HG03520 (cell line): ENCODE results near the gene KLRC2.
"Not testable (repeated sequence)": the region's sequence is repeated elsewhere in the genome, so short reads cannot be mapped to it uniquely, and the experiment has no call there.

ENCODE experiments used
- ATAC-seq: cut with Tn5 transposase; IDR thresholded peaks from one replicate; pipeline ENCODE4 v1.9.1; 2021; ENCODE audit warnings: mild to moderate bottlenecking, moderate library complexity; ENCODE audit not compliant: unreplicated experiment

Gene KLRC2

DNA sequence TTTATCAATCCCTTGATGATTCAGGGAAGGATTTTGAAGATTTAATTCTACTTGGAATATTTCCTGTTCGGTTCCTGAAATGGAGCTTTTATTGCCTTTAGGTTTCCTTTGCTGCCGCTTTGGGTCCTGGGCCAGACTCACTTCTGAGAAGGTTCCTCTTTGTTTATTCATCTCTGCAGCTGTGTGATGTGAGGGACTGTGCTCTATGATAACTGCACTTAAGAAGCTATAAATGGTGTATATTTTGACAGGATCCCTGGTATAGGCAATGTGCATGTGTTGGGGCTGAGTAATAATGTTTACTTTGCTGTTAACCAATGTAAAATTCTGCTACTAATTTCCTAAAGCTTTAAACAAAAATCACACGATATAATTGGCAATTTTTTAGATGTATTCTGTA is at the start of gene KLRC2:
KLRC2 (minus strand) TSS at position 195 of the 400 bp plus-strand sequence; CDS start at position 171, 24 bp downstream.
- ATAC-seq, result not testable (repeated sequence)

GRCh38 chr12:10481901-10482300 is 46.1 kb upstream of the KLRC2 start:
- ATAC-seq, result not testable (repeated sequence)

DNA sequence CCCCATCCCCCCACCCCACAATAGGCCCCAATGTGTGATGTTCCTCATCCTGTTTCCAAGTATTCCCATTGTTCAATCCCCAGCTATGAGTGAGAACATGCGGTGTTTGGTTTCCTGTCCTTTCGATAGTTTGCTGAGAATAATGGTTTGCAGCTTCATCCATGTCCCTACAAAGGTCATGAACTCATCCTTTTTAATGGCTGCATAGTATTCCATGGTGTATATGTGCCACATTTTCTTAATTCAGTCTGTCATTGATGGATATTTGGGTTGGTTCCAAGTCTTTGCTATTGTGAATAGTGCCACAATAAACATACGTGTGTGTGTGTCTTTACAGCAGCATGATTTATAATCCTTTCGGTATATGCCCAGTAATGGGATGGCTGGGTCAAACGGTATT is 37.0 kb upstream of the KLRC2 start:
- not testable (repeated sequence) for ATAC-seq

DNA sequence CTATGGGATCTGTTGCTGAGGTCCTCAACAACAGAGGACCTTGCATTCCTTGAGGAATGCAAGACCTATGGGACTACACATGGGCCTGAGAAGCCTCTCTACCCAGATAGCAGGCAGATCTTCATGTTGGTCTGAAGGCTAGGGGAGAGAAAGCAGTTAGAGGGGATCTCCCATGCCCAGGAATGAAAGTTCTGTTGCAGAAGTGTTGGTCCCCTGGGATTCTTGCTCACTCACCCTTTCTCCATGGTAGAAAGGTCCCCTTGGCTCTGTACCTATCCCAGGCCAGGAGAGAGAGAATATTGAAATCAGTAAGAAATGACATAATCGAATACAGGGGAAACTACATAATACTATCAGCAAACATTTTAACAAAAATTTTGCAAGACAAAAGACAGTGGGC is 33.9 kb upstream of the KLRC2 start:
- no peak for ATAC-seq

DNA sequence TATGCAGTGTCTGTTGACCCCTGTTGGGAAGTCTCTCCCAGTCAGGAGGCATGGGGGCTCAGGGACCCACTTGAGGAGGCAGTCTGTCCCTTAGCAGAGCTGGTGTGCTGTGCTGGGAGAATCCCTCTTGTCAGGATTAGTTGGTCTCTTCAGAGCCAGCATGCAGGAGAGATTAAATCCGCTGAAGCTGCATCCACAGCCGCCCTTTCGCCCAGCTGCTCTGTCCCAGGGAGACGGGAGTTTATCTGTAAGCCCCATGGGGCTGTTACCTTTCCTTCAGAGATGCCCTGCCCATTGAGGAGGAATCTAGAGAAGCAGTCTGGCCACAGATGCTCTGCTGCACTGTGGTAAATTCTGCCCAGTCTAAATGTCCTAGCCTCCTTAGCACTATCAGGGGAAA is 30.5 kb upstream of the KLRC2 start:
- ATAC-seq, result no peak

- no peak for ATAC-seq
These were observed 21.9 kb upstream of the KLRC2 start for GRCh38 chr12:10457760-10458159.

DNA sequence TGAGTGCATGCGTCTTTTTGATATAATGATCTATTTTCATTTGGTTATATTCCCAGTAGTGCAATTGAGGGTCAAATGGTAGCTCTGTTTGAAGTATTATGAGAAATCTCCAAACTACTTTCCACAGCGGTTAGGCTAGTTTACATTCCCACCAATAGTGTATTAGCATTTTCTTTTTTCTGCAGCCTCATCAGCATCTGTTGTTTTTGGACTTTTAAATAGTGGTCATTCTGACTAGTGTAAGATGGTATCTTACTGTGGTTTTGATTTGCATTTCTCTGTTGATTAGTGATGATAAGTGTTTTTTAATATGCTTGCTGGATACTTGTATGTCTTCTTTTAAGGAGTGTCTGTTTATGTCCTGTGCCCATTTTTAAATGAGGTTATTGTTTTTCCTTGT is 21.0 kb upstream of the KLRC2 start:
- no peak for ATAC-seq

- no peak for ATAC-seq
These were observed 20.0 kb upstream of the KLRC2 start for GRCh38 chr12:10455766-10456165.

GRCh38 chr12:10454531-10454930 is 18.7 kb upstream of the KLRC2 start:
- no peak for ATAC-seq

GRCh38 chr12:10453156-10453555 is 17.3 kb upstream of the KLRC2 start, which contains the start of gene KLRC1:
TSS of gene KLRC1 (minus strand) at chr12:10453377. CDS start at chr12:10451156, 2,221 bp downstream.
- no peak for ATAC-seq

DNA sequence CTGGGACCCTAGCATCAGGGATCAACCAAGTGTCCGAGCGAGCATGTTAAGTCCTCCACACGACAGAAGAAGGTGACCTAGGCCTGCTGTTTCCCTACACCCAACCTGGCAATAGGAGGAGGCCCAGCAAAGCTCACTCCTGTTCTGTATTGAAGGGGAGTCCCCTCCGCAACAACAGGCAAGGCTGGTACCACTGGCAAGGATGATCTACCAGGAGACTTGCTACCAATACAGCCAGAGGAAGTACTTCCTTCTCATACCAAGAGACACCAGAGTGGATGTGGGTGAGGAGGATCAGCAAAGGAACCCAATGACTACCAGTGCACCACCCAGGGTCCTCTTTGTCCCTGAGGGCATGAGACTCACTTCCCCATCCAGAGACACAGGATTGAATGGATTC is 12.4 kb upstream of the KLRC2 start:
- no peak for ATAC-seq

DNA sequence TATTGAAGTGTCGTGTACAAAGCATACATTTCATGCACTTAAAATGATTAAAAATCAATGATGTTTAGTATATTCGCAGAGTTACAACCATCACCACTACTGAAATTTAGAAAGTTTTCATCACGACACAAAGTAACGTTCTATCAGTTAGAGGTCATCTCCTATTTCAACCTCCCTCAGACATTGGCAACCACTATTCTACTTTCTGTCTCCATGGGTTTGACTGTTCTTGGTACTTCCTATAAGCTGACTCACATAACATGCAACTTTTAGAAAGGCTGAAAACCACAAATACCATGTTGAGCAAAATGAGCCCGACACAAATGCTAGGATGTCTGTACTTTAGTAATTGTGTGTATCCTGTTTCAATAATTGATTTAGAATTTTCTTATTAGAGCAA is 10.2 kb upstream of the KLRC2 start:
- not testable (repeated sequence) for ATAC-seq

DNA sequence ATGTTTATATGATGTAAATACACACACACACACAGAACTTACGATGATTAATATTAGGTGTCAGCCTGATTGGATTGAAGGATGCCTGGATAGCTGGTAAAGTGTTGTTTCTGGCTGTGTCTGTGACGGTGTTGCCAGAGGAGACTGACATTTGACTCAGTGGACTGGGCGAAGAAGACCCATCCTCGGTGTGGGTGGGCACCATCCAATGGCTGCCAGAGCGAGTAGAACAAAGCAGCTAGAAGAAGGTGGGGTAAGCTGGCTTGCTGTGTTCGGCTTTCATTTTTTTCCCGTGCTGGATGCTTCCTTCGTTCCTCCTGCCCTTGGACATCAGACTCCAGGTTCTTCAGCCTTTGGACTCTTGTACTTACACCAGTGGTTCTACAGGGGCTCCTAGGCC is 5.3 kb upstream of the KLRC2 start:
- ATAC-seq, result not testable (repeated sequence)

DNA sequence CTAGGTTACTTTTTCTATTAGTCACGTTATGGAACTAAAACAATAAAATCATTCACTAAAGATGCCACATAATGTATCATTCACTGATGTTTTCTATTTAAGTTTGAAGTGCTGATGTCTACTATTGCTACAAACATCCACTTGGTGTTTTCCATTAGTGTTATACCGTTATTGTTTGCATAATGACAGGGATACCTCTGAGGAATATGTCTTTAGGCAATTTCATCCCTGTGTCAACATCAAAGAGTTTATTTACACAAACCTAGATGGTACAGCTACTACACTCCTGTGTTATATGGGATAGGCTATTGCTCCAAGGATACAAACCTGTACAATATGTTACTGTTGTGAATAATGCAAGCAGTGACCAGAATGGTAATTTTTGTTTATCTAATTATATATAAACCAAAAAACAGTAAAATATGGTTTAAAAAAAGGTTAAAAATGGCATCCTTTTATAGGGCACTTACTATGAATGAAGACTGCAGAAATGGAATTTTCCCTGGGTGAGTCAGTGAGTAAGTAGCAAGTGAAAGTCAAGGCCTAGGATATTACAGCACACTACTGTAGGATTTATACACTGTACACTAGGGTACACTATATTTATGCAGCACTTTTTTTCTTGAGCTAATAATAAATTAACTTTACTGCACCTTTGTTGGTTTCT is 3.9 kb upstream of the KLRC2 start:
- ATAC-seq, result not testable (repeated sequence)

GRCh38 chr12:10437601-10438000 is 1.8 kb upstream of the KLRC2 start:
- not testable (repeated sequence) for ATAC-seq

- ATAC-seq, result not testable (repeated sequence)
These were observed 5.2 kb downstream of the KLRC2 start for GRCh38 chr12:10430623-10431022.

- ATAC-seq, result not testable (repeated sequence)
These were observed 9.9 kb downstream of the KLRC2 start for GRCh38 chr12:10425938-10426337.

DNA sequence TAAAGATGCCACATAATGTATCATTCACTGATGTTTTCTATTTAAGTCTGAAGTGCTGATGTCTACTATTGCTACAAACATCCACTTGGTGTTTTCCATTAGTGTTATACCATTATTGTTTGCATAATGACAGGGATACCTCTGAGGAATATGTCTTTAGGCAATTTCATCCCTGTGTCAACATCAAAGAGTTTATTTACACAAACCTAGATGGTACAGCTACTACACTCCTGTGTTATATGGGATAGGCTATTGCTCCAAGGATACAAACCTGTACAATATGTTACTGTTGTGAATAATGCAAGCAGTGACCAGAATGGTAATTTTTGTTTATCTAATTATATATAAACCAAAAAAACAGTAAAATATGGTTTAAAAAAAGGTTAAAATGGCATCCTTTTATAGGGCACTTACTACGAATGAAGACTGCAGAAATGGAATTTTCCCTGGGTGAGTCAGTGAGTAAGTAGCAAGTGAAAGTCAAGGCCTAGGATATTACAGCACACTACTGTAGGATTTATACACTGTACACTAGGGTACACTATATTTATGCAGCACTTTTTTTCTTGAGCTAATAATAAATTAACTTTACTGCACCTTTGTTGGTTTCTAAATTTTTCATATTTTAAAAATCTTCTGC is 11.4 kb downstream of the KLRC2 start:
- ATAC-seq, result not testable (repeated sequence)

GRCh38 chr12:10422159-10422558 is 13.7 kb downstream of the KLRC2 start:
- ATAC-seq, result not testable (repeated sequence)

DNA sequence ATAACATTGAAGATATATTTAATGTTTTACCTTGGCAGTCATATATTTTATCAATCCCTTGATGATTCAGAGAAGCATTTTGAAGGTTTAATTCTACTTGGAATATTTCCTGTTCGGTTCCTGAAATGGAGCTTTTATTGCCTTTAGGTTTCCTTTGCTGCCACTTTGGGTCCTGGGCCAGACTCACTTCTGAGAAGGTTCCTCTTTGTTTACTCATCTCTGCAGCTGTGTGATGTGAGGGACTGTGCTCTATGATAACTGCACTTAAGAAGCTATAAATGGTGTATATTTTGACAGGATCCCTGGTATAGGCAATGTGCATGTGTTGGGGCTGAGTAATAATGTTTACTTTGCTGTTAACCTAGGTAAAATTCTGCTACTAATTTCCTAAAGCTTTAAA is 15.5 kb downstream of the KLRC2 start, which contains the start of gene KLRC3:
KLRC3 (minus strand) TSS at position 262 of the 400 bp plus-strand sequence; CDS start at position 217, 45 bp downstream.
- ATAC-seq, result not testable (repeated sequence)

DNA sequence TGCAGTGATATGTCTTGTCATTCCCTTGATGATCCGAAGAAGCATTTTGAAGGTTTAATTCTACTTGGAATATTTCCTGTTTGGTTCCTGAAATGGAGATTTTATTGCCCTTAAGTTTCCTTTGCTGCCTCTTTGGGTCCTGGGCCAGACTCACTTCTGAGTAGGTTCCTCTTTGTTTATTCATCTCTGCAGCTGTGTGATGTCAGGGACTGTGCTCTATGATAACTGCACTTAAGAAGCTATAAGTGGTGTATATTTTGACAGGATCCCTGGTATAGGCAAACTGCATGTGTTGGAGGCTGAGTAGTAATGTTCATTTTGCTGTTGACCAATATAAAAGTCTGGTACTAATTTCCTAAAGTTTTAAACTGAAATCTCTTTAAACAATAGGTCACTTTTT is 26.4 kb downstream of the KLRC2 start, which contains the start of gene KLRC4:
KLRC4 (minus strand) TSS at position 366 of the 400 bp plus-strand sequence; CDS start at position 184, 182 bp downstream.
- ATAC-seq, result no peak

DNA sequence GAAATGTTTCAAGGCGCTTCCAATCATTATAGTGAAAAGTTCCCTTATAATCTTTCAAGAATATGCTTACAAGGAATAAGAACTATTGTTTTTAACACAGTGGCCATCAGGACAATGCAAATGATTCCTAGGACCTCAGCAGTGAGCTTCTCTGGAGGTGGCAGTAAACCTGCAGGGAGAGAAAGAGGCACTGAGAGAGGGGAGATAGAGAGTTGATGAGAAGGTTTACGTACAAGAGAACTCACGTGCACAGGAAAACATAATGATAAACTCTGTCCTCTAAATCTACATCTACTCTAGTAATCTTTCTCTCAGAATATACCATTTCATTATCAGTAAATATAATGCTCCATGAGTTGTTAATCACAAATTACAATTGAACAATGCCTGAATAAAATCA is 27.0 kb downstream of the KLRC2 start:
- ATAC-seq, result no peak
